HG03439 (cell line): ENCODE data around the gene LACTB.

Experiments used
- ATAC-seq: cut with Tn5 transposase; IDR thresholded peaks from one replicate; pipeline ENCODE4 v1.9.1; 2021; ENCODE audit warnings: mild to moderate bottlenecking, moderate library complexity; ENCODE audit not compliant: unreplicated experiment

Gene LACTB

DNA sequence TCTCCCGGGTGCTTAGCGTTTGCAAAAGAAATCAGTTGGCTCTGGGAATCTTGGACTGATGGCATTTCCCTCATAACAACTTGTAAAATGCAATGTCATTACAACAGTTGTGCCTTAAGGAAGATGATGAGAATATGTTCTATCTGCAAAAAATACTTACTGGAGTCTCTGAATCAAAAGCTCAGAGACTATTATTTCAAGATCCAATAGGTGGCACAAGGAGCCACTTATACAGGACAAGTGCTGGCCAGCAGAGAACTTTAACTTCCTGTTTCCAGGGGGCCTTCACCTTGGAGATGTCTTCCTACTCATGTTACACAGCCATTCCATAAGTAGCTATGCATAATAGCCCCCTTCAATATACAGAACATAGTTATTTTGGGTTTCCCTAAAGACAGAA lies 44.6 kb downstream of the LACTB start:
- no peak for ATAC-seq

DNA sequence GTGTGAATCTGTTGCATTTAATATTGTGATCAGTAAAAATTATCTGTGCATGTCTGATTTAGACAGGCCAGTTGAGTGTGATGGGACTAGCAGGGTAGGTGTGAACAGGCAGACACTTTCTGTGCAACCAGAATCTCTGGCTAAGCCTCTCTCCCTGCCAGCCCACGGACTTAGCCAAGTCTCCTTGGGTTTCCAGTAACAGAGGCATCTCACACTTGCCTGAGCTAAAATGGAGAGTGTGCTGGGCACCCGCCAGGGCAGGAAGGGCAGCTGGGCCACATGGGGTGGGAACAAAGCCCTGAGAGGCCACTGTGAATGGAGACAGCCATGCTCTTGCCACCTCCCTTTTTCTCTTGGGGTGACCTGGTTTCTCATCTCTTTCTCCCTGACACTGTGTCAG lies 48.1 kb downstream of the LACTB start:
- ATAC-seq: no peak

DNA sequence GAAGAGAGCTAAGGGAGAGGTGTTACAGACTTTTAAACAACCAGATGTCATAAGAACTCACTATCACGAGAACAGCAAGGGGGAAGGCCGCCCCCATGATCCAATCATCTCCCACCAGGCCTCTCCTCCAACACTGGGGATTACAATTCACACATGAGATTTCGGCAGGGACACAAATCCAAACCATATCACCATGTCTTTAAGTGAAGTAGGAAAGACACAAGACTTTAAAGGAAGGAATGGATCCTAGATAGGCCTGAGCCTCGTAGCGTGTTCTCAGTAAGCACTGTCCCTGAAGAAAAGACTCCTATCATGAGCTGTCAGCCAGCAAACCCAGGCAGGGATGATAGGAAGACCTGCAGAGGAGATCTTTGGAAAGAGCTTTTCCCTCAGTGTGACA lies 50.7 kb downstream of the LACTB start:
- ATAC-seq: no peak

DNA sequence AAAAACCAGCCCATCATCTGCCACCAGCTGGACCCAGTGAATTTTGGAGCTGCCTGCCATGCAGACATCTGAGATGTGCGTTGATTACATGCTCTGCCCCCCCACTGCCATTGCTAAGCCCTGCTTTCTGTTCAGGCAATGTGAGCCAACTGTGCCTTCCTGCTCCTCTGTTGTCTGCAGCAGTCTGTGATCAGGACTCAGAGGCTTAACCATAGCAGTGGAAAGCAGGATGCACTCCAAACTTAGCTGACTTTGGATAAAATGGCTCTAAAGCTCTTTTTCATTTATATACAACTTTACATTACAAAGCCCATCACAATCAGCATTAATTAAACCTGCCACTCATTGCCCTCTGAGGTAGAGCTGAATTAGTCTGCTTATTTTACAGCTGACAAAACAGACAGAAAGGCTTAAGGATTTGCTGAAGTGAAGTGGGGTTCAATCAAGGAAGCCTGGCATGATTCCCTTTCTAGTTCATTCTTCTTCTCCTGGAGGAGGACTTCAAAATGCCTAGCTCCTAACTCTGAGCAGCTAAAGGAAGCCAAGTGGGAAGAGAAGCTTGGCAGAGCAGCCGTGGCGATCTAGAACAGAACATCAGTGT lies 51.3 kb downstream of the LACTB start:
- ATAC-seq: no peak

DNA sequence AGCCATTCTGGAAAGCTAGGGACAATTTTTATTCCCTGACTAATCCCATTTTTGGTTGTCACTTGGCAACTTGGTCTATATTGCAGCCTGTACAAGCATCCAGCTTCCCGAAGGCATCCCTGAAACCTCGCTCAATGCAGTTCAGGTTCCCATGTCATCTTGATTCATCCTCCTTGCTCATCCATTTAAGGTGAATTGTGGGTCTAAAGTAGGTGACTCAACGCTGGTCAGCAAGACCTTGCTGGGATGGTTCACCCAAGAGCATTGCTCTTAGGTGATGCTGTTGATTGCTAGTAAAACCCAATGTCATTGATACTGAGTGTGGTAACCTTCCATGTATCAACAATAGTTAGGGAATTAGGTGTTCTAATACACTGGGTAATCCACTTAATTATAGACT lies 54.6 kb downstream of the LACTB start:
- ATAC-seq: no peak

DNA sequence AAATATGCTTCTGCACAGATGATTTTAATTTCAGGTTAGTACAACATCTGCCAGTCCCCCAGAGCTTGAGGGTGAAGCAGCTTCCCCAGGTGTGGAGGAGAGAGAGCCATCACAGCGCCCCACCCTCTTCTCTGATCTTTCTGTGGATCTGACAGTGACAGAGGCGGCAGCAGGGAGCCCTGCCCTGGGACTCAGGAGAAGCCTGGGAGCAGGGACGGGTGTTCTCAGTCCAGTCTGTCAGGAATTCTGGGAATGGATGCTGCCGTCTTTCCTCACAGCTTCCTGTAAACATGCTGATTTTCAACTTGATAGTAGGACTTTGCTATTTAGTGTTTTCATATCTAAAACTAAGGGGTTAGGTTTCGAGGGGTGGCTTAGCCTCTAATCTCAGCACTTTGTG lies 56.4 kb downstream of the LACTB start:
- ATAC-seq: no peak

DNA sequence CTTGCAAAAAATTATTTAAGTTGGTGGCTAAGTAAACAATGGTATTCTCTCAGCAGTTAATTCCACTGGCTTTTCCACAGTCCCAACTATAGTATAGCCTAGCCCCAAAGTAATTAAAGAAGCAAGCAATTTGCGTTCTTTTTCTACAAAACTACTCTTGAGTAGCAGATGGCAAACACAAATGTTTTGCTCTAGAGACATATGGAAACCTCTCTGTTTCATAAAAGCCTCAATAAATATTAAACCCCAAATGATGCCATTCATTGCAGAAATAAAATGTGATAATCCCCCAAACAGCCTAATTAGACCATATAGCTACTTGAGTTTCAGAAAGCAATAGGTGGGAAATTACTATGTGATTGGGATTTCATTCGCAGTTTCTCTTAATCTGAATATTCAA lies 59.1 kb downstream of the LACTB start:
- ATAC-seq: no peak

DNA sequence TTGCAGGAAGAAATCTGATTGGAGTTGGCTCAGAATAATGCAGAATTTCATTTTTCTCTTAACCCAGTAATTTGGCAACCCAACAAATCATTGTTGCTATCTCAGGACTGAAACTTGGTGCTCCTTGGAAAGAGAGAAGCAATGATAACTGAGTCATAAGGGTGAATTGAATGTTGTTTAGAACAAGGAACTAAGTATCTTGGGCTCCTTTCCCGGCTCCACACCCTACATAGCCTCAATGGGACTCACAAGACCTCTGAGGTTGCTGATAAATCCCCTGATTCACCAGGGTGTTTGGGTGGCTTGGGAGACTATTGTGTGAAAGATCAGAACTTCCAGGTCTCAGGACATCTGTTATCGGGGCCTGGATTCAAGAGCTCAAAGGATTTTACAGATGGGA lies 60.0 kb downstream of the LACTB start:
- no peak for ATAC-seq

DNA sequence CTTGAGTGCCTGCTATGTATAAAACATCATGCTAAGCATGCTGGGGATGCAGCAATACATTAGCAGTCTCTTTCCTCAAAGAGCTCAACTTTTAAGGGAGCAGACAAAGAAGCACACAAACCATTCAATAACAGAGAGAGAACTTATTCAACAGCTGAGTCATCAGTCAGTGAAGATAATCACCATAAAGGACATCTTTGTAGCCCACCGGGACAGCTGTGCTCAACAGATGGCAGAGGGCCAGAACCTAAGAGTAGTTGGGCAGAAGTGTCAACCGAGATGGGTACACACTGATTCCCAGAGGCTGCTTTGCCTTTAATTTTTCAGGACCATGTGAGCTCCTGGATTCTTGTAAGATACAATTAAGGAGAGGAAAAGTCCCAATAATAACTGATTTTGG lies 63.5 kb downstream of the LACTB start:
- ATAC-seq: no peak

DNA sequence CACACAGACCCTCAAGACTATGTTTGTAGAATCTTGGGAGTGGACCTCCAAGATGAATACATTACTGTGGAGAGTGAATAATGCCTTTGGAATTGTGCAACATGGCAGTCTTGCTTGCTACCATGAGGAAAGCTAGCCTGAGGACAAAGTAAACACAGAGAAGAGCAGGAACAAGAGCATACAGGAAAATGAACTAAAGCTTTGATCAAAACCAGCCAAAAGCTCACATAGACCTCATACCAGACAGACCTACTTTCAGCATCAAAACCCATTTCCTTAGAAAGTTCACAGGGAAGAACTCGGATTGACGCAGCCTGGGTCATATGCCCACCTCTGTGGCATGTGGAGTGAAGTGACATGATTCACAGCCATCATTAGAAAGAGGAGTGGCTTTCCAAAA lies 64.4 kb downstream of the LACTB start:
- ATAC-seq: no peak

DNA sequence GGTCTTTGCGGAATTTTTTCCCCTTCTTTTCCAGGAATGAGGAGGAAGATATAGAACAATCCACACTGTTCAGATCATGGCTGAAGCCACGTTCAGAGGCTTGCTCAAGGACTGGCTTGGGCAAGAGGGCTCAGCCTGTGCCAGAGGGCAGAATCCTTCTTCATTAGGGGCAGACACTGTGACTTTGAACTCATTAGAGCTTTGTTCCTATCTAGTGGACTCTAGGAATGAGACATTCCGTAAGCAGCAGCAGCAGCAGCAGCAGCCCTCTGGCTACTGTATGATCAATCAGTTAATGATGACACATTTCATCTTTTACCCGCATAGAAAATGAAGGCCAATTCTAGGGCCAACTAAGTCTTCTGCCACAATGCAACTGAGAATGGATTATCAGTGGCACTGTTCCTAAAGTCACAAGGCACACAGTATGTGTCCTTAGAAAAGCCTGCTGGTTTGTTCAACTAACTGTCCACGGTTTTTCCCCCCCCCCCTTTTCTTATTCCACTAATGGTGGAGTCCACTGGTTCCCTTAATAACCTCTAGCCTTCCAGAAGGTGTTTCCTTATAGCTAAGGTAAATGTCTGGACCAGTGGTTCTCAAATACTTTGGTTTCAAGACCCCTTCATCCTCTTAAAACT lies 66.0 kb downstream of the LACTB start:
- no peak for ATAC-seq

DNA sequence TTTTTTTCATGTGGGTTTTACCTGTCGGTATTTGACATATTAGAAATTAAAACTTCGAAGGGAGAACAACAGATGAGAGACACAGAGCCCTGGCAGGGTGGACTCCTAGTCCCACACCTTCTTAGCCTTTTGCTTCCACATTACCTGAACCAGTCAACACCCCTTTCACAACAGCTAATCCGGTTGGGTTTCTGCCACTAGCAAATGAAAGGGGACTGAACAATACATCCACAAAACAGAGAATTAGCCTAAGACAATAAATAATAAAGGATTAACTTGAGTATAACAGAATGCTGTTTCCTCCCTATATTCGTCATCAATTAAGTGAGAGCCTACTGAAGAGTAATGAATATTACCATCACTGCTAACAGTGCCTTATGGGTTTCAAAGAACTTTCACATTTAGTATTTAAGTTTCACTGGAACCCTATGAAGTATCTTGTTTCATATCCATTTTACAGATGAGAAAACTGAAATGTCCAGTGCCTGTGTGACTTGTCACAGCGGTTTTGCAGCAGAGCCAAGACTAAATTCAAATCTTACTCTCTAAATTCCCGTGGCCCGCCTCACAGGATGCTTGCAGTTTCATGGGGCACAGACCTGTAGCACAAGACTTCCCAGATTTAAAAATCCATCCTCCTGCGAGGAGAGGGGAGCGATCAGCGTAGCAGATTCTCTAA lies 66.7 kb downstream of the LACTB start:
- ATAC-seq: no peak

DNA sequence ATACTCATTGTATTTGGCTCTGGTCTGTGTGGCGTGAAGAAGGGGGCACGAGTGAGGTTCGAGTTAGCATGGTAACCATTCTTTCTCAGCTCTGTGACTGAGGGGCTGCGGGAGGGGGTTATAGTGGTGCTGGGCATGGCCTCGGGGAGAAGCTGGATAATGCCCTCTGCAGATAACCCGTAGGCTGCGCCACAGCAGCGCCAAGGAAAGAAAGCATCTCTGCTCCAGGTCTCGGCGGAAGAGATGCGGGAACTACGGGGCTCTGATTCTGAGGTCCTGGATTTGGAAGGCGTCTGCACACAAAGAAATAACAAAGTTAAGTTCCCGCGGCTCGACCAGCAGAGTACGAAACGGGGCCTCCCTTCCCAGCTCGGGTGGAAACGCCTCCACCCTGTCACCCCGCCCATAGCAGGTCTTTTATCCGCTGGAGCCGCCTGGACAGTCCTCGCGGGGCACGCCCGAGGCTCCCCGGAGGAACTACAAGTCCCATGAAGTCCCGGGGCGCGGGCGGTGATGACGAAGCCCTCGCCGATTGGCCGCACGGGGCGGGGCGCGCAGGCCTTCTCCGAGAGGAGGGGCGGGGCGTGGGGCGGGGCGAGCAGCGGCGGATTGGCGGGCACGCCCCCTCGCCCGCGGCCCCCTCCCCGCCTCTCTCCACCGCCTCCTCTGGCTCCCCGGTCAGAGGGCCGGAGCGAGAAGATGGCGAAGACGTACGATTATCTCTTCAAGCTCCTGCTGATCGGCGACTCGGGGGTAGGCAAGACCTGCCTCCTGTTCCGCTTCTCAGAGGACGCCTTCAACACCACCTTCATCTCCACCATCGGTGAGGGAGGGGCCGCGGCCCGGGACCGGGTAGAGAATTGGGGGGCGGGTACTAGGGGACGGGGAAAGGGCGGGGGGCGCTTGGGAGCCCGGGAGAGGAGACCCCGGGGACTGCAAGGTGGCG lies 67.5 kb downstream of the LACTB start, which contains the start of gene RAB8B:
RAB8B (plus strand) TSS at position 681 of the 946 bp plus-strand sequence; CDS start at position 700, 19 bp downstream.
- ATAC-seq: peak; percentile 68

DNA sequence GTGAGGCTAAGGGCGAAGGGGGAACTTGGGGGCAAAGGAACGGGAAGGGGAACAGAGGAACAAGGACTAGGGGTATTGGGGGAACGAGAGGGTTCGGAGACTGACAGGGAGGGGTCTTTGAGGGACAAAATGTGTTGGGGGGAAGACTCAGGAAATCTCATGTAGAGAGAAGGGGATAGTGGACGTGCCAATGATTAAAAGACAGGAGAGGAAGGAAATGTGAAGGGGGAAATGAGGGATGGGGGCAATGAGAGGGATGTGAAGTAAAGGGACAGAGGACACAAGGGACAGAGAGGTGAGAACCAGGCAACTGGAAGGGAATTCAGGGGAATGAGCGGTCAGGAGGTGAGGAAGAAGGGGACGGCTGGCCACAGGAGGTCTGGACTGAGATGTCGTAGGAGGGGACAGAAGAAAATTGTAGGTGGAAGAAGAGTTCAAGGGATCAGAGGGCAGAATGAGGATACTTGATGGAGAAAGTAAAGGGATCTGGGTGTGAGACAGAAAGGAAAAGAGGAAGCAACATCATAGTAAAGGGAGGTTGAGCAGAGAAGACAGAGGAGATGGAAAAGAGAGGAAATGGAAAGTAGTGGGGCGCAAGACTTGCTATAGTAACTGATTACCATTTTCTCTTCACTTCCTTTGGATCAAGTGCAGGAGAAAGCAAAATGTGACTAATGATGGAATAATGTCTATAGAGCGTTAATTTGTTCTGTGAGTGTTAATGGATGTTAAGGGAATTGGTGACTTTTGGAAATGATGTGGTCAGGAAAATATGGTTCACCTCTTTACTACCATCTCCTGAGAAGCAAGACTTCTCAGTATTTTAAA lies 68.5 kb downstream of the LACTB start:
- ATAC-seq: no peak

DNA sequence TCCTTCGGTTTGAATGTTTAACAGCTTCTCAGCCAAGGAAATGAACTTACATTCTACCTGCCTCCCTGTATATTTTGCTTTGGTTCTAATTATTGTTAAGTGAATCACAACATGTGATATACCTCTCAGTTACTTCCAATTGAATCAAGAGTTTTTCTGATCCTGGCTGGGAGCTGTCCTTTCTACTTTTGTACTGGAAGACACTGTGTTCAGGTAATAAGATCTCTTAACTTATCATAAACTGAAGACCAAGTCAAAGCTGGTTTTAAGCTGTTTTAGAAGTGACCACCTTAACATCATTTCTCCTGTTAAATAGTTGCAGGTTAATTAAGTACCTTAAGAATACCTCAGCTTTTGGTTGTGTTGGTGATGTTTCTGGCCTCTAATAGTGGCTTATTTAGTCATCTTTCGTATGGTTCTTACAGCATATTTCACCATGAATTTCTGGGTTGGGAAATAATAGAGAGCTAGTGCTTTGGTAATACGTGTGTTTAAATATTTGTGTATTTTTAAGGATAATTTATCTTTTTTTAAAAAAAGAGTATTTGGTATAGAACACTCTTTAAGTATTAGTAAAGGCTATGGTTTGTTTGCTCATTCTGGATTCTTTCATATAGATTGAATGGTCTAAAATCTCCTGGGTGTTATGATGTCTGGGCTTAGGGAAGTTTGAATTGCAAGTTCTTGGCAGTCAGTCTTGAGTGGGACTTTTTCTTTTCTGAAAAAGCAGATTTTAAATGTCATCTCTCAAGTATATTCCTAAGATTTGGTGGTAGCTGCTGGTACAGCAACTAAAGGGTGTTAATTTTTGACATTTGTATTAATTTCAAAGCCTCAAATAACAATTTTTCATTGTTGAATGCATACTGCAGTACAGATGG lies 69.3 kb downstream of the LACTB start:
- ATAC-seq: no peak
